K562 (cell line): Measurements from ENCODE around the gene ZNF319. TPM values are rescaled to one million over a fixed set of nuclear protein-coding genes. Genes with fewer than 3 reads are reported as not detected.

Source experiments
- ETV5 ChIP-seq: sonication (generic); formaldehyde crosslinking; IDR thresholded peaks from 2 replicates; pipeline ENCODE4 v1.4.0; 2020; ENCODE audit warnings: low read depth, mild to moderate bottlenecking, missing genetic modification reagents
- MAZ ChIP-seq, 2 experiments: fragments of 450-650 bp in 1 of 2; sonication (generic) in 1 of 2; formaldehyde crosslinking; IDR thresholded peaks in 1 of 2; conservative IDR thresholded peaks in 1 of 2; 2 replicates each; pipeline versions ENCODE4 v1.4.0 to v1.5.0; 2020; ENCODE audit warnings: mild to moderate bottlenecking in 1 of 2, missing genetic modification reagents in 1 of 2
- SPI1 ChIP-seq: IDR thresholded peaks from 2 replicates; pipeline ENCODE4 v1.6.1; 2011; ENCODE audit warnings: low read depth, low read length, control low read depth, borderline replicate concordance
- polyA plus RNA-seq, 8 experiments: library from polyadenylated mRNA; depleted of rRNA in 4 of 8; stranded (reverse) in 5 of 8; unstranded in 3 of 8; fragments of >200 nt; fragmentation: Nextera tagmentation in 2 of 8; fragmentation: Illumina TruSeq in 1 of 8; extraction: Ambion mirVana in 2 of 8; extraction: Trizol in 1 of 8; gene quantifications; 2 replicates each; pipeline versions ENCODE4 v1.2.1 to v1.2.3, GENCODE V29; 2011 to 2014; ENCODE audit warnings: inconsistent platforms in 1 of 8, missing spikeins in 1 of 8
- total RNA-seq, 7 experiments: library from RNA; depleted of rRNA in 6 of 7; stranded (reverse); fragments of >200 nt in 6 of 7; fragmentation: Illumina TruSeq in 2 of 7; extraction: Trizol in 2 of 7; gene quantifications; 2 replicates each; pipeline versions ENCODE4 v1.2.1 to v1.2.3, GENCODE V29; 2011 to 2021; ENCODE audit warnings: low replicate concordance in 1 of 7
- TF ChIP-seq, protein P1 (sequence below): fragments of 450-650 bp; IDR thresholded peaks from 2 replicates; pipeline ENCODE4 v1.7.1; 2018; ENCODE audit warnings: mild to moderate bottlenecking, low read depth; ENCODE audit not compliant: partially characterized antibody
- TF ChIP-seq, protein P2 (sequence below): fragments of 250-450 bp; sonication (Bioruptor Pico); IDR thresholded peaks from 2 replicates; pipeline ENCODE4 v1.8.0; 2022; ENCODE audit warnings: moderate library complexity, mild to moderate bottlenecking, inconsistent platforms
- TF ChIP-seq, protein P3 (sequence below): sonication (generic); formaldehyde crosslinking; IDR thresholded peaks from 2 replicates; pipeline ENCODE4 v1.8.0; 2022; ENCODE audit warnings: missing genetic modification reagents, mild to moderate bottlenecking, moderate library complexity, borderline replicate concordance
- TF ChIP-seq, protein P4 (sequence below), 2 experiments: fragments of 450-650 bp; IDR thresholded peaks; 2 replicates each; pipeline ENCODE4 v1.6.1; 2016; ENCODE audit warnings: mild to moderate bottlenecking in 2 of 2, borderline replicate concordance in 1 of 2, low read depth in 1 of 2, moderate library complexity in 1 of 2

Gene ZNF319
- total and polyA plus RNA-seq, 9 of the 15 experiments (the other 6 are each of a cell fraction or from before 2014, with no cell fraction given), result 0.20 to 5.7 (median 1.4) TPM

DNA sequence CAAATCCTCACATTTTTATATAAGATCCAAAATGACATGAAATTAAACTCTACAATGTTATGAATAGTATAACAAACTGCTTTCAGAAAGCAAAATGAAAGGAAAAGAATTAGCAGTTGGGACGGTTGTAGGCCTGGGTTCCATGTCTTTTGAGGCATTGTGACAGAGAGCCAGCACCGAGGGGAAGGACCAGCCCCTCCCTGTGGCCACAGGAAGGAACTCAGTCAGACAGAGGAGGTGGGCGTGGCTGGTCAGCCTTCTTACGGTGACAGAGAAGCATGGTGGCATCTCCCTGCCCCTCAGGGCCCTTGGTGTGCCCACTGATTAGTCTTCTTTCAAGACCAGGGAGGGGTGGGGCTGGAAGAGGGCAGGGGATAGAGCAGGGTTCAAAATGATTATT, 5.7 kb downstream of the ZNF319 start (continued):
- TF ChIP-seq, protein P1, sequence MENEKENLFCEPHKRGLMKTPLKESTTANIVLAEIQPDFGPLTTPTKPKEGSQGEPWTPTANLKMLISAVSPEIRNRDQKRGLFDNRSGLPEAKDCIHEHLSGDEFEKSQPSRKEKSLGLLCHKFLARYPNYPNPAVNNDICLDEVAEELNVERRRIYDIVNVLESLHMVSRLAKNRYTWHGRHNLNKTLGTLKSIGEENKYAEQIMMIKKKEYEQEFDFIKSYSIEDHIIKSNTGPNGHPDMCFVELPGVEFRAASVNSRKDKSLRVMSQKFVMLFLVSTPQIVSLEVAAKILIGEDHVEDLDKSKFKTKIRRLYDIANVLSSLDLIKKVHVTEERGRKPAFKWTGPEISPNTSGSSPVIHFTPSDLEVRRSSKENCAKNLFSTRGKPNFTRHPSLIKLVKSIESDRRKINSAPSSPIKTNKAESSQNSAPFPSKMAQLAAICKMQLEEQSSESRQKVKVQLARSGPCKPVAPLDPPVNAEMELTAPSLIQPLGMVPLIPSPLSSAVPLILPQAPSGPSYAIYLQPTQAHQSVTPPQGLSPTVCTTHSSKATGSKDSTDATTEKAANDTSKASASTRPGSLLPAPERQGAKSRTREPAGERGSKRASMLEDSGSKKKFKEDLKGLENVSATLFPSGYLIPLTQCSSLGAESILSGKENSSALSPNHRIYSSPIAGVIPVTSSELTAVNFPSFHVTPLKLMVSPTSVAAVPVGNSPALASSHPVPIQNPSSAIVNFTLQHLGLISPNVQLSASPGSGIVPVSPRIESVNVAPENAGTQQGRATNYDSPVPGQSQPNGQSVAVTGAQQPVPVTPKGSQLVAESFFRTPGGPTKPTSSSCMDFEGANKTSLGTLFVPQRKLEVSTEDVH, result peak; percentile 31
- peak in 1 of 2 experiments; percentile 29; a peak in 1 of 4 replicates for TF ChIP-seq MAZ (CRISPR knock-in tag; conservative IDR thresholded peaks at IDR 0.05 in 1 of 2, IDR thresholded peaks at IDR 0.05 in 1 of 2)
- TF ChIP-seq ETV5 (CRISPR knock-in tag), result peak; percentile 51; the same call in 1 of the 2 replicates
- TF ChIP-seq, protein P2, sequence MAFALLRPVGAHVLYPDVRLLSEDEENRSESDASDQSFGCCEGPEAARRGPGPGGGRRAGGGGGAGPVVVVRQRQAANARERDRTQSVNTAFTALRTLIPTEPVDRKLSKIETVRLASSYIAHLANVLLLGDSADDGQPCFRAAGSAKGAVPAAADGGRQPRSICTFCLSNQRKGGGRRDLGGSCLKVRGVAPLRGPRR, result no peak
- peak; percentile 55; the same call in 1 of the 2 replicates for TF ChIP-seq SPI1
- TF ChIP-seq, protein P3, sequence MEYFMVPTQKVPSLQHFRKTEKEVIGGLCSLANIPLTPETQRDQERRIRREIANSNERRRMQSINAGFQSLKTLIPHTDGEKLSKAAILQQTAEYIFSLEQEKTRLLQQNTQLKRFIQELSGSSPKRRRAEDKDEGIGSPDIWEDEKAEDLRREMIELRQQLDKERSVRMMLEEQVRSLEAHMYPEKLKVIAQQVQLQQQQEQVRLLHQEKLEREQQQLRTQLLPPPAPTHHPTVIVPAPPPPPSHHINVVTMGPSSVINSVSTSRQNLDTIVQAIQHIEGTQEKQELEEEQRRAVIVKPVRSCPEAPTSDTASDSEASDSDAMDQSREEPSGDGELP (CRISPR knock-in tag), result peak; percentile 65; the same call in 1 of the 2 replicates
- TF ChIP-seq, protein P4, sequence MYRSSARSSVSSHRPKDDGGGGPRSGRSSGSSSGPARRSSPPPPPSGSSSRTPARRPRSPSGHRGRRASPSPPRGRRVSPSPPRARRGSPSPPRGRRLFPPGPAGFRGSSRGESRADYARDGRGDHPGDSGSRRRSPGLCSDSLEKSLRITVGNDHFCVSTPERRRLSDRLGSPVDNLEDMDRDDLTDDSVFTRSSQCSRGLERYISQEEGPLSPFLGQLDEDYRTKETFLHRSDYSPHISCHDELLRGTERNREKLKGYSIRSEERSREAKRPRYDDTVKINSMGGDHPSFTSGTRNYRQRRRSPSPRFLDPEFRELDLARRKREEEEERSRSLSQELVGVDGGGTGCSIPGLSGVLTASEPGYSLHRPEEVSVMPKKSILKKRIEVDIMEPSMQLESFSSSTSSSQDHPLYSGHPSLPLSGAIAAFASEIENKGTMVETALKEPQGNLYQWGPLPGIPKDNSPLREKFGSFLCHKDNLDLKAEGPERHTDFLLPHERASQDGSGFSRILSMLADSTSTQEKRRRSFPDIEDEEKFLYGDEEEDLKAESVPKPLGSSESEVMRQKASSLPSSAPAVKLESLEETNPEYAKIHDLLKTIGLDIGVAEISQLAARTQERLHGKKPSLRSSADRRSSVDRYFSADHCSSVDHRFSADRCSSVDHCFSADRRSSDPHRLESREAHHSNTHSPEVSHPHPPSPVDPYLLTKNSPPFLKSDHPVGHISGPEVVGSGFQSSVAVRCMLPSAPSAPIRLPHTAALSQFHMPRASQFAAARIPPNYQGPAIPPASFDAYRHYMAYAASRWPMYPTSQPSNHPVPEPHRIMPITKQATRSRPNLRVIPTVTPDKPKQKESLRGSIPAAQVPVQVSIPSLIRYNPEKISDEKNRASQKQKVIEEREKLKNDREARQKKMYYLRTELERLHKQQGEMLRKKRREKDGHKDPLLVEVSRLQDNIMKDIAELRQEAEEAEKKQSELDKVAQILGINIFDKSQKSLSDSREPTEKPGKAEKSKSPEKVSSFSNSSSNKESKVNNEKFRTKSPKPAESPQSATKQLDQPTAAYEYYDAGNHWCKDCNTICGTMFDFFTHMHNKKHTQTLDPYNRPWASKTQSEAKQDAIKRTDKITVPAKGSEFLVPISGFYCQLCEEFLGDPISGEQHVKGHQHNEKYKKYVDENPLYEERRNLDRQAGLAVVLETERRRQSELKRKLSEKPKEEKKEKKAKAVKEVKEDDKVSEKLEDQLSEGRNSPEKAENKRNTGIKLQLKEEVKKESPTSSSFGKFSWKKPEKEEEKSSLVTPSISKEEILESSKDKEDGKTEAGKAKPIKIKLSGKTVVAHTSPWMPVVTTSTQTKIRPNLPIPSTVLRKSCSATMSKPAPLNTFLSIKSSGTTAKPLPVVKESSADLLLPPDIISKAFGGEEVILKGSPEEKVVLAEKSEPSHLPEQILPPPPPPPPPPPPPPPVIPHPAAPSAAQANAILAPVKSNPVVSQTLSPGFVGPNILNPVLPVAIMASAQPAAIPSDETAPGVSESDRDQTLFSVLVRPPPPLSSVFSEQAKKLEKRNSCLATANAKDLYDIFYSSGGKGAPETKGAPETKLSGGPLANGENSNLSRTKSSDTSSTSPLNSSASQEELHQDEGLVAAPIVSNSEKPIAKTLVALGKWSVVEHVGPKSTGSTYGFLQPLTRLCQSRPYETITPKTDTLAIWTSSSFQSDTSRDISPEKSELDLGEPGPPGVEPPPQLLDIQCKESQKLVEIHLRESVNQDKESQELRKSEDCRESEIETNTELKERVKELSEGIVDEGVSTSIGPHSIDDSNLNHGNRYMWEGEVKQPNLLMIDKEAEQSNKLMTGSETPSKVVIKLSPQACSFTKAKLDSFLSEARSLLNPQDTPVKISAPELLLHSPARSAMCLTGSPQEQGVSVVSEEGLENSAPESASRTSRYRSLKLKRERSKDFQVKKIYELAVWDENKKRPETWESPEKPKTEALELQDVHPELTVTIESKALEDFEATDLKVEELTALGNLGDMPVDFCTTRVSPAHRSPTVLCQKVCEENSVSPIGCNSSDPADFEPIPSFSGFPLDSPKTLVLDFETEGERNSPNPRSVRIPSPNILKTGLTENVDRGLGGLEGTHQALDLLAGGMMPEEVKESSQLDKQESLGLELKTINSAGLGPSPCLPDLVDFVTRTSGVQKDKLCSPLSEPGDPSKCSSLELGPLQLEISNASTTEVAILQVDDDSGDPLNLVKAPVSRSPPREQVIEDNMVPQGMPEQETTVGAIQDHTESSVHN (IDR thresholded peaks at IDR 0.05; ENCODE audit: borderline replicate concordance in 1 of 2, low read depth in 1 of 2), result no peak
